GM18498 (cell line): ENCODE measurements around the gene MBNL3.
"Not testable (repeated sequence)": the region's sequence is repeated elsewhere in the genome, so short reads cannot be mapped to it uniquely, and the experiment has no call there.

Experiments used
- ATAC-seq: cut with Tn5 transposase; IDR thresholded peaks from one replicate; pipeline ENCODE4 v1.9.1; 2021; ENCODE audit warnings: mild to moderate bottlenecking, moderate library complexity; ENCODE audit not compliant: unreplicated experiment

MBNL3 gene

DNA sequence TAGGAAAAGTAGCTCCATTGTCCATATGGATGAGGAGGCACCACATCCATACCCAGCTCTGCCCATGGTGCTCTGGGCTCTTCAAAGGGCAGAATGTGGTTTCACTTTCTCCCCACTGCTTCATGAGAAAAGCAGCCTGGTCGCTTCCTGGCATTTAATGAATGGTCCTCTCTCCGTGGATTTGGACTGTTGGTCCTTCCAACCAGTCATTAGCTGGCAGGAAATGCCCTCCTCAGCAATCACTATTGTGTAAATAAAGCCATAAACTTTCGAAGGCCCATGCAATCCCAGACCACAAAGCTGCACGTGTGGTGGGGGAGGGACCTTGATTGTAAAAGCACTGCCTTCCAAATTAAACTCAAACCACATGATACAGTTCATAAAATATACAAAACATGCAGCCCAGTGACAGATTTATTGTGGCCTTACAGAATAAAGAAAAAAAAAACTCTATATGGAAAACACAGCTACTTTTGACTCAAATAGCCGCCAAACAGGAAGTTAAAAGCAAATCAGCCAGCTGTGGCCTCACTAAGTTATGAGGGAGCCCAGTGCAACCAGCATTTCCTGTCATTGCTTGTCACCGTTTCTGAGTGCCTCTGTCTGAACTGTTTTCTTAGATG, 8.1 kb downstream of the MBNL3 start:
- ATAC-seq: peak; percentile 88

DNA sequence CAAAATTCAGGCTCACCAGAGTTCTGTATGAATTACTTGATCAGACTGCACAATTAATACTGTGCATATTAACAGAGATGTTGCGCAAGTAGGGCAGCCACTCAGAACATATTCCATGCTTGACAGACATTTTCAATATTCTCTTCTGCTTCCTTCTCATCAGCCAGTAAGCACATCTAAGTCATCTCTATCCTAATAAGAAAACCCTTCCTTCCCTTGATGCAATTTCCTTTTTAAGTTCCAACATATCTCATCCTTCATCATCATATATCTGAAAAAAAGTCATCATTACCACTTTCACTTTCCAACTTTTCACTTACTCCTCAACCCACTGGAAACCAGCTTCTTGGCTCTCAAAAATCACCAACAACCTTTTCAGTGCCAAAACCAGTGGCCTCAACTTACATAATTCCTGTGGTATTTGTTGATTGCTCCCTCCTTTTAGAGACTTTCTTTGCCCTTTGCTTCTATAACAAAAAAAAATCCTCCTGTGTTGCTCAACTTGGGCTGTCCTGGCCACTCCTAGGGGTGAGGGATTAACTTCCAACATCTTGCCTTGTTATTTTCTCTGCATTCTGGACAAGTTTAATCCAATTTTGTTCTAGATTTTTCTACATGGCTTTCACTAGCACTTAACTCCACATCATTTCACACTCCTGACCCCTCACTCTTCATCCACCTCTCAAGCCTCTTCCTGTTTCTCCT, 14.1 kb downstream of the MBNL3 start:
- no peak for ATAC-seq

DNA sequence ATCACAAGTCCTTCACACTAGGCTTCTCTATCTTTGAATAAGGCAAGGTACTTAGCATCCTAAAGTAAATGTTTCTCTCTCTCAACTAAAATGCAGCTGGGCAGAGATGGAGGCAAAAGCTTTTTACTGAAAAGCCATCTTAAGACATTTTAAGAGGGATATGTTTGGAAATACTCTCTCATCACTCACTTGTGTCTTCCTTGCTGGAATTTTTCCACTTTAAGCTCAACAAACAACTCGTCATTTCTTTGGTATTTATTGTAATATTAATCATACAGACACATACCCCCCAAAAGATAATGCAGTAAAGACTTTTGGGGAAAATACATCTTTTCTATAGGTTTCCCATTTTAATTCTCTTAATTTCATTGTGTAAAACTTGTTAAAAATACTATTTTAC, 16.4 kb downstream of the MBNL3 start:
- no peak for ATAC-seq

DNA sequence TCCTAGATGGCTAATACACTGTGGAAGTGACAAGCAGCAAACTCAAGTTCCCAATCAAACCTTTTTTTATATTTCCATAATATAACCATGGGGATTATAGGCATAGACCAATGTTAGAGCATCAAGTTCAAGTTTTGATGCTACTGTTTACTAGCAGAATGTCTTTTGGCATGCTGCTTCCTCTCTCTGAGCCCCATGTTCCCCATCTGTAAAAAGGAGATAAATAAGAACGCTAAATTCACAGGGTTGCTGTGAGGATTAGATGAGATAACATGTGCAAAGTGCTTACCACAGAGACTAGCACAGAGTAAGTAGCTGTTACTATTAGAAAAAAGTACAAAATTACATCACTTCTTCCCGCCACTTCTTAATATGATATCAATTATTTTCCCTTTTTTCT, 18.0 kb downstream of the MBNL3 start:
- no peak for ATAC-seq

DNA sequence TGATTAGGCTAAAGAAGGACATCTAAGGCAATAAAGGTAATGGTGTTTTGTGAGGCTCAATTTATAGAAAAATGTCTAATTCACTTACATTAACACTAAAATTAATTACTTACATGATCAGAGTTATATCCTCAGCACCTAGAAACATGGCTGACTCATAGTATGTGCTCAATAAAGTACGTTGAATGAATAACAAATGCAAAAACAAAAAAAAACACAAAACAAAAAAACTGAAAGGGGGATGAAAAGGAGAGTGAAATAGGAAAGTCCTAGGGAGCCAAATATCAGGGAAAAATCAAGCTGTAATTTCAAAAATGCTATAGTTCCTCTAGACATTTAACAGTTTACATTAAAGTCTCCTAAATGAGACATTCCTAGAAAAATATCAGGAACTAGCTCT, 18.7 kb downstream of the MBNL3 start:
- no peak for ATAC-seq

DNA sequence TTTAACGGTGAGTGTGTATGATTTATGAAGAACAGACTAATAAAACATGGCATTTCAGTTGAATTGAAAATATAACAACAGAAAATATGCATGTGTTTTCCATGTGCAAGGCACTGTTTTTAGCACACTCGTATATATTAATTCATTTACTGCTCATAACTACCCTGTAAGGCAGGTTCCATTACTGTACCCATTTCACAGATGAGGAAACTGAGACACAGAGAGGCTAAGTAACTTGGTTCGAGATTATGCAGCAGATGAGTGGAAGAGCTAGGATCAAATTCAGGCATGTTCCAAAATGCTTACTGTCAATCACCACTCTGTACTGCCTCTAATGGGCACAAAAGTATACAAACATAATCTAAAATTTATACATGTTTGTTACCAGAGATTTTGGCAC, 20.4 kb downstream of the MBNL3 start:
- no peak for ATAC-seq

DNA sequence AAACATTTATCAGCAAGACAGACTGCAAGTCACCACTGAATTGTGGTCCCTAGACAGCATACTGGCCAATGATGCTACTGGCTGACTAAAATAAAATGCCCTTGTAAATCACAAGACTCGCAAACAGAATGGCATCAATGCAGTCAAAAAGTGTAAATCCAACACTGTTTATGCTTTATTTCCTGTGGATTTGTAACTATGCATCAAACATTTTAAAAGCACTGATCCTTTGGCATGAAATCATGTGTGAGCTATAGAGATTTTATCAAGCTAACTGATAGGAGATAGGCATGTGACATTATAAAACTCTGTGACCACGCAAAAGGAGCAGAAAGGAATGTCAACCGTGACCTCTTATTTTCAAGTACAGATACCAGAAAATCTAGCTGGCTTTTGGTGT, 20.8 kb downstream of the MBNL3 start:
- no peak for ATAC-seq

DNA sequence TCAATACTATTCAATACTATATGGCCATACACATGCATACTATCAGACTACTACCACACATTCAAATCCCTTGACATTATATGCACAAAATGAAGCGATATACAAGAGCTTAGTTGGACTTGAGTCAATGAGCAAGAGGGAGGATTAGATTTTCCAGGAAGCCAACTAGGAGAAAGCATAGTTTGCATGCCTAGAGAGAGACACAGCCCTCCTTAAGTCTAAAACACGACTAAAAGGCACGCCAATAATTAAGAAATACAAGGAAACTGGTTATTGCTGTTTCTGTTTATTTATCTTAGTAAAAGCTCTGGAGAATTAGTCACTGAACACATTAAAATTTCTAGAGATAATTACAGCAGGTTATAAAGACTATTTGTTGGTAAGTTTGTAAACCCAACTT, 21.8 kb downstream of the MBNL3 start:
- no peak for ATAC-seq

DNA sequence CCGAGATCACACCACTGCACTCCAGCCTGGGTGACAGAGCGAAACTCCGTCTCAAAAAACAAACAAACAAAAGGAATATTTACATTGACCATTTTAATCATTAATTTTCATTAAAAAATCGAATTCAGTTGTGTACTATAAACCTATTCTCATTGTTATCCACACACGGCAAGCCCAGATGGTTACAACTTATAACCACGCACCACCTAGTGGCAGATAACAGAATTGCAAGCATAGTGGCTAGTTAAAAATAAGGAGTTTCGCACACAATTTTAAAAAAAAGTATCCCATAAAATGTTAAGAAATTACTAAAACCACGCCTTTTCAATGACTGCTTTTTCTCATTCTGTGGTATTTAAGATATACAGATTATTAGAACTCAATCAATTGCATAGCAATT, 25.4 kb downstream of the MBNL3 start:
- ATAC-seq: no peak

DNA sequence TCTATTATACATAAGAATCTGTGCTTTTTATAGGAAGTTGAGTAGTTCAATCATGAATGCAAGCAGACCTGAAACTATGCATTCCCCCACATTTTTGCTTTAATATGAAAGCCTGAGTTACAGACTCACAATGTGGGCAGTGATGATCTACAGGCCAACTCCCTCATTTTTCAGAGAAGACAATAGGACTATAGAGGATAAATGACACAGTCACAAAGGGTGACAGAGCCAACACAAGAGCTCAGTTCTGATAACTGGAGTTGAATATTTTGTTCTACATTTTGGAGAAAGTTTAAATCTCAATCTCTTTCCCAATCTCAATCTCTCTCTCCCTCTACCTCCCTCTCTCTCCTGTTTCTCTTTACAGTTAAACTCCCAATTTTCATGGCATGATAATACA, 27.0 kb downstream of the MBNL3 start:
- no peak for ATAC-seq

DNA sequence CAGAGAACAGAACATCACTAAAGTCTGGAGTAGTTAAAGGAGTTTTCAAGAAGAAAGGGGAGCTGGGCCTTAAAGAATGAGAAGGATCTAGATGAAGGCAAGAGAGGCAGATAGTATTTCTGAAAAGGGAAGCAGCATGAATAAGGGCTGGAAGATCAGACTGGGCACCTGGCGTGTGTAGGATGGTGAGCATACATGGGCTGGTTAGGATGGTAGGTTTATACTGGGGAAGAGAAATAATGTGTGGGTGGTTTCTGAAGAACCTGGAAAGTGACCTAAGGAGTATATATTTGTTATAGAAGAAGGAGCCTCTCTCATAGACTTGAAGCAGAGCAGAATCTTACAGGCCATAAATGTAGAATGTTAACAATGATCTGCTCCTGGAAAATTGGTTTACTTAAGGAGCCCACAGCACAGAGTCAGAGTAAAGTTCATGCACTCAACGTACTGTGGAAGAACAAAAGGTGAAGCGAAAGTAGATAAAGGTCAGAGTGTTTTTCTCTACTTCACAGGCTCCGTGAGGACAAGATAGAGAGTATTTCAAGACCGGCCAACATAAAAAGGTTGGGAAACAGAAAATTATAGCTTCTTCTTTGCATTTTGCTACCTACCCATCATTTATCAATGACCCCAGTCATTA, 35.8 kb downstream of the MBNL3 start:
- ATAC-seq: no peak

DNA sequence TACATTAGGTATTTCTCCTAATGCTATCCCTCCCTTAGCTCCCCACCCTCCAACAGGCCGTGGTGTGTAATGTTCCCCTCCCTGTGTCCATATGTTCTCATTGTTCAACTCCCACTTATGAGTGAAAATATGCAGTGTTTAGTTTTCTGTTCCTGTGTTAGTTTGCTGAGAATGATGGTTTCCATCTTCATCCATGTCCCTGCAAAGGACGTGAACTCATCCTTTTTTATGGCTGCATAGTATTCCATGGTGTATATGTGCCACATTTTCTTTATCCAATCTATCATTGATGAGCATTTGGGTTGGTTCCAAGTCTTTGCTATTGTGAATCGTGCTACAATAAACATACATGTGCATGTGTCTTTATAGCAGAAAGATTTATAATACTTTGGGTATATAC, 42.9 kb downstream of the MBNL3 start:
- ATAC-seq: not testable (repeated sequence)

DNA sequence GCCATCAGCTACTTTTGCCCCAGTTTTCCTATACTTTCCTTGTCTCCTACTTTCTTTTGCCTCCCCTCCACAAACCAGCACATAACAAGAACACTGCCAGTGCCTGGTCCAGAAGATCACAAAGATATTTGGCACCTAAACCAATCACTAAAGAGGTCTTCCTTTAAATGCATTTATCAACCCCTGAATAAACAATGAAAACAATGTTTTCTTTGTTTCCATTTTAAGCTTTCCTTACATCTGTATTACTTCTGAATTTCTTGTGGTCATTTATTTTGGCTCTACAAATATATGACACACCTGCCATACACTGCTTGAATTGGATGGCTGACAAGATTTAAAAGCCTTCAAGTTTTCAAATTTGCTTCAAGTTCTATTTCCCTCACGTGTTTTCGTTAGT, 43.9 kb downstream of the MBNL3 start:
- ATAC-seq: no peak

DNA sequence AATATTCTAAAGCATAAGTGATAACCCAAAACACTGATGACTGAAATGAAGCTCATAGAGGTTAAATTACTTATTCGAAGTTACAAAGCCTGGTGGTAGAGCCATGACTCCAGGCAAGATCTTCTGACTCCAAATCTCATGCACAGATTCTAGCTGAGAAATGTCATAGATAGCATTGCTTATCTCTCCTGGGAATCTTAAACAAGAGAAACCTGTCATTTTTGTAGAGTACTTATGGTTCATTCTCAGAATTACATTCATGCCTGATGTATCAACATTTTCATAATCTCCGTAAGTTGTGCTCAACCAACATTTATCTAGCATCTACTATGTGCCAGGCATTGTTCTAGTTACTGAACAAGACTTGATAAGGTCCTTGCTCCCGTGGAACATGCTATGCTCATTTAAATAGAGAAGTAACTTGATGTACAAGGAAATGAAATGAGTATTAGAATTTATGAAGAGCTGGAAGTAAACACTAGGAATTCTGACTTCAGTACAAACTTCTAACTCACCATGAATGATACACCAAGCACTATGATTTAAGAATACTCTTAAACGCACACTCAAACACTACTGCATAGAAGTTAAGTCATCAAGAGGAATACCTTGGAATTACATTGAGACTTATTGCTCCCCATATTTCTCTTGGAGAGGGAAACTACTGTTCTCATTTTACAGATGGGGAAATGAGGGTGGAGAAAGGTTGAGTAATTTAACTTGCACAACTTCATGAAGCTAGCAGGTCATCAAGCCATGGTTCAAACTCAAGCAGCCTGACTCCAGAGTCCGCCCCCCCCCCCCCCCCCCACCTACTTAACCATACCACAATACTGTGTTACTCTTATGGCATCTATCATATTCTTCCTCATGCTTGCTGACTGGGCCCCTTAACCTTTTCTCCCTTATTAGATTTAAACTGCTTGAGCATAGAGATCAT, 45.4 kb downstream of the MBNL3 start:
- ATAC-seq: no peak

DNA sequence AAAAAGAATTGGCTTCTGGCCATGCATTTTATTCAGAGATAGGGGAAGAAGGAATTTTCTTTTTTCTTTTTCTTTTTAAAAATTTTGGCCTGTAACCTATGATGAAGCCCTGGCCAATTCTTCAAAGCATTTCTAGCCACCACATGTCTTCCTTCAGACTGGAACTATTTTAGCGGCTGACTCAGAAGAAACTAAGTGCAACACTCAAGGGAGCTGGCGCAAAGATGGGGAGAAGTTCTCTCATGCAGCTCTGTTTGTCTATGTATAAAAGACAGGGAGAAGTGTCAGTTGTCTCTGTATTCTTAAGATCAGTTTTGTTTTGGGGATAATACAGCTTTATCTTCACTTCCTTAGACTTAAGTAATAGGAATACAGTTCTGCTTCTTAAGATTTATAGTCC, 46.1 kb downstream of the MBNL3 start:
- ATAC-seq: no peak

DNA sequence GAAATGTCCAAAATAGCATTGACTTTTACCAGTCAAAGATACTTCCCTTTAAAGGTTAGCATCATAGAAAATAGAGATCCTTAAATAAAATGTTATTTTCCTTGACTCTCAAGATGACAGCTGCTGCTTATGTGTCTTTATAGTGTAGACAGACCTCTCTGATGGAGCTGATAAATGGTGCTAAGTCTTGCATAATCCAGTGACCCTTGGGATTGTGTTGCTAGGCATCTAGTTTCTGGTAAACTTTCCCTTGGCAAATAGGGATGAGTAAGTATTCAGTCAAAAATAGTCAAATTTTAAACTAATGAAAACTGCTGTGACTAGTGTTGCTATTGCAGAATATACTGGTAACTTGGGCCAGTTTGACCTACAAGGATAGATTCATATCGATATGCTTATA, 53.6 kb downstream of the MBNL3 start:
- no peak for ATAC-seq

DNA sequence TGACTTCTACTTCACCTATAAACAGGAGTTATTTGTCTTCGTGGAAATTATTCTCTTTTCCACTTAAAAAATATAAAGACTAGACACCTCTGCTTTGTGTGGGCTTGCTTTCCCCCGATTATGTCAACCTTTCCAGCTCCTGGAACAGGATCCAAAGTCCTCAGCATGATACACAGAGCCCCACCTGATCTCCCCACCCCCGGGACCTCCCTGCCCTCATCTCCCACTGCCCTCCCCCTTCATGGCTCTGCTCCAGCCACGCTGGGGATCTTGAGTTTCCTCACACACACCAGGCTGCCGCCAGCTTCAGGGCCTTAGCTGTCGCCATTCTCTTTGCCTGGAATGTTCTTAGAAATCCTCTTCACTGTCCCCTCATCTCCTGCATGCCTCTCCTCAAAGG, 55.3 kb downstream of the MBNL3 start:
- no peak for ATAC-seq

DNA sequence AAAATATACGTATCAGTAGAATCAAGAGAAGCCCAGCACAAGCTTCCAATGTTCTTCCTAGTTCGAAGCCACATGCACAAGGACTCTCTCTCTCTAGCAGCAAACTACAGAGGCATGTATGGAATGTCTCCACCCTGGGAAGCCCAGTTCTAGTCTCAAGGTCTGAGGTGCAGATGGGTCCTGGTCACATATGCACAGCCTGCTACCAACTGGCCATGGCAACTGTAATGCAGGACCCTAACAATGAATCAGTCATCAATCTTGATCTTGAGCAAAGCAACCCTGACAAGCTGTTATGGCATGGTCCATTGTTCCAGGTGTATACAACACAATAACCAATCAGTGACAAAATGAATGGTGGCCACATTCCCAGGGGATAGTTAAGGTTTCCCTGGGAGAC, 55.8 kb downstream of the MBNL3 start:
- ATAC-seq: no peak

DNA sequence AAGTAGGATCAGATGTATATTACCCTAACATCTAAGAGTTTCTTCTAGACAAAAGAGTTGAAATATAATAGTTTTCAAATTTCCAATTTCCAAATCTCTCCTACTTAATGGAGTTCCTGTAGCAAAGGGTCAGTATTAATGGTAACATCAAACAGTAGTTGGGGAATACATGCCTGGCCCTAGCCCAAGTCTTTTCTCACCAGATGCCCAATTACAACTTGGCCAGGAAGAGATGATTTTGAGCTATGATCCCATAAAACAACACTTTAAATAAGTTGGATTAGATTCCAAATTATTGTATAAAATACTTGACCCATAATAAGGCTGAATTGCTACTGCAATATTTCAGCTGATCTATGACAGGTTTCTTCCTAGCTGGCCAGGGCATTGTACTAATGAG, 59.9 kb downstream of the MBNL3 start:
- no peak for ATAC-seq

DNA sequence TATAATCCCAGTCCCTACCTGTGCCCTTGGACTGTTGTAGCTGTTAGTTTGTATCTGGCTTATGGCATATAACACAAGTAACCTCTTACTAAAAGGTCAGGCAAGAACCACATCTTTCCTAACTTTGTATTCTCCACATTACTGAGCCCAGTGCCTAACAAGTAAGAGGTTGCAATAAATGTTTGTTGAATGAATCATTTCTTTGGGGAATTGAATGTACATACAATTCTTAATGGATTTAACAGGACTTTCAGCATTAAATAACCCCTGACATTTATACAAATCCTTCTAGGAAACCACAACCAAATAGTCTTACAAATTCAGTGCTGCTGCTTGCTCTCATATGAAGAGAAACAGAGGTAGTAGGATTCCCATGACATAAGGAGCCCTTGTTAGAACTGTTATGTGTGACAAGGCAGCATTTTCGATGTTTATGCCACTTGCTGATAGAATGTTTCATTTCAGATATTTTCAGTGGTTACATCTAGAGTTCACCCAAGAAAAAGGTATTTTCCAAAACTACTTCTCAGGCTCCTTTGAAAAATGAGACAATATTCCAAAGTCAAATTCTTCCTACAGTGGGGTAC, 62.0 kb downstream of the MBNL3 start:
- ATAC-seq: peak; percentile 51

DNA sequence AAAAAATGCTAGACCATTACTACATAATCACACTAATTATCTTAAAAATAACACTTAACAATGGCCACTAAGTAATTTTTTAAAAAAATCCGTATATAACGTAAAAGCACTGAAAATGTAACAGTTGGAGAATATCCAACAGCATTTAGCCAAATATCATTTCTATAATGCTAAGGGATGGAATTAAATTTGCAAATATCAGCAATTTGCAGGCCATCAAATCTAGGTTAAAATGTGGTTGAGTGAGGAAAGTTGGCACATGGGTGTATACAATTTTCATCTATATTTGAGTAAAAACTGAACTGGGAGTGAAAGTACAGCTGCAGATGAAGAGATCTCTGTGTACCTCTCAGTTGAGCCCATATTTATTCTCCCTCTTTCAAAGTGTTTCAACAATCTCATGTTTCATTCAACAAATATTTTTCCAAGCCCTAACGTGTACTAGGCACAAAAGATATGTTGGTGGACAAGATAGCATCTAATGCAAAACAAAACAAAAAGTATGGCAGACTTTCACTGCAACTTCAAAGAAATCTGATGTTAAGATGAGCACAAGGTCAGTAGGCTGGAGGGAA, 63.0 kb downstream of the MBNL3 start:
- peak; percentile 51 for ATAC-seq
